T follicular helper cell (primary cell): ENCODE data around the gene NFAT5.
"Not testable (repeated sequence)": the region's sequence is repeated elsewhere in the genome, so short reads cannot be mapped to it uniquely, and the experiment has no call there.

ENCODE experiments used
- DNase-seq: peaks from one replicate; pipeline ENCODE4 v3.0.0-alpha.2; 2020; ENCODE audit warnings: low read depth

Gene NFAT5

GRCh38 chr16:69595127-69596036, 29.6 kb downstream of the NFAT5 start:
- DNase-seq, result no peak

- no peak for DNase-seq
These were observed 31.0 kb downstream of the NFAT5 start for GRCh38 chr16:69596801-69597200.

- no peak for DNase-seq
These were observed 32.3 kb downstream of the NFAT5 start for GRCh38 chr16:69598045-69598444.

GRCh38 chr16:69599731-69600130, 34.0 kb downstream of the NFAT5 start:
- no peak for DNase-seq

GRCh38 chr16:69600202-69600601, 34.4 kb downstream of the NFAT5 start:
- no peak for DNase-seq

- DNase-seq, result no peak
These were observed 35.5 kb downstream of the NFAT5 start for GRCh38 chr16:69601250-69601649.

GRCh38 chr16:69606985-69607384, 41.2 kb downstream of the NFAT5 start:
- DNase-seq, result no peak

GRCh38 chr16:69607674-69608073, 41.9 kb downstream of the NFAT5 start:
- no peak for DNase-seq

- no peak for DNase-seq
These were observed 44.6 kb downstream of the NFAT5 start for GRCh38 chr16:69610356-69610755.

- DNase-seq, result no peak
These were observed 45.4 kb downstream of the NFAT5 start for GRCh38 chr16:69611103-69611640.

GRCh38 chr16:69613378-69614154, 47.8 kb downstream of the NFAT5 start:
- no peak for DNase-seq

- DNase-seq, result no peak
These were observed 49.8 kb downstream of the NFAT5 start for GRCh38 chr16:69615528-69615927.

- DNase-seq, result no peak
These were observed 50.3 kb downstream of the NFAT5 start for GRCh38 chr16:69616082-69616481.

GRCh38 chr16:69618307-69618706, 52.5 kb downstream of the NFAT5 start:
- no peak for DNase-seq

- DNase-seq, result no peak
These were observed 53.0 kb downstream of the NFAT5 start for GRCh38 chr16:69618721-69619120.

GRCh38 chr16:69619514-69619913, 53.7 kb downstream of the NFAT5 start:
- no peak for DNase-seq

- DNase-seq, result no peak
These were observed 54.8 kb downstream of the NFAT5 start for GRCh38 chr16:69620573-69620972.

- no peak for DNase-seq
These were observed 55.5 kb downstream of the NFAT5 start for GRCh38 chr16:69621225-69621624.

- DNase-seq, result no peak
These were observed 60.5 kb downstream of the NFAT5 start for GRCh38 chr16:69626256-69626655.

- no peak for DNase-seq
These were observed 67.1 kb downstream of the NFAT5 start for GRCh38 chr16:69632828-69633227.

GRCh38 chr16:69633375-69633774, 67.6 kb downstream of the NFAT5 start:
- no peak for DNase-seq

GRCh38 chr16:69636563-69637146, 70.9 kb downstream of the NFAT5 start:
- not testable (repeated sequence) for DNase-seq
